ENCODE measurements around the gene ATP11C.

- TF ChIP-seq, protein P1, sequence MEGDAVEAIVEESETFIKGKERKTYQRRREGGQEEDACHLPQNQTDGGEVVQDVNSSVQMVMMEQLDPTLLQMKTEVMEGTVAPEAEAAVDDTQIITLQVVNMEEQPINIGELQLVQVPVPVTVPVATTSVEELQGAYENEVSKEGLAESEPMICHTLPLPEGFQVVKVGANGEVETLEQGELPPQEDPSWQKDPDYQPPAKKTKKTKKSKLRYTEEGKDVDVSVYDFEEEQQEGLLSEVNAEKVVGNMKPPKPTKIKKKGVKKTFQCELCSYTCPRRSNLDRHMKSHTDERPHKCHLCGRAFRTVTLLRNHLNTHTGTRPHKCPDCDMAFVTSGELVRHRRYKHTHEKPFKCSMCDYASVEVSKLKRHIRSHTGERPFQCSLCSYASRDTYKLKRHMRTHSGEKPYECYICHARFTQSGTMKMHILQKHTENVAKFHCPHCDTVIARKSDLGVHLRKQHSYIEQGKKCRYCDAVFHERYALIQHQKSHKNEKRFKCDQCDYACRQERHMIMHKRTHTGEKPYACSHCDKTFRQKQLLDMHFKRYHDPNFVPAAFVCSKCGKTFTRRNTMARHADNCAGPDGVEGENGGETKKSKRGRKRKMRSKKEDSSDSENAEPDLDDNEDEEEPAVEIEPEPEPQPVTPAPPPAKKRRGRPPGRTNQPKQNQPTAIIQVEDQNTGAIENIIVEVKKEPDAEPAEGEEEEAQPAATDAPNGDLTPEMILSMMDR (IDR thresholded peaks at IDR 0.05) = no peak
- TF ChIP-seq POLR2A (IDR thresholded peaks at IDR 0.05) = no peak
Measured at GRCh38 chrX:139680356-139680755, 252.5 kb downstream of the ATP11C start.

Data from adrenal gland (tissue), 5 donors.